HG03565 (cell line): ENCODE data around the gene PIK3R4.

Source experiments
- ATAC-seq: cut with Tn5 transposase; IDR thresholded peaks from one replicate; pipeline ENCODE4 v1.9.1; 2021; ENCODE audit warnings: mild to moderate bottlenecking, moderate library complexity; ENCODE audit not compliant: unreplicated experiment

Gene PIK3R4

DNA sequence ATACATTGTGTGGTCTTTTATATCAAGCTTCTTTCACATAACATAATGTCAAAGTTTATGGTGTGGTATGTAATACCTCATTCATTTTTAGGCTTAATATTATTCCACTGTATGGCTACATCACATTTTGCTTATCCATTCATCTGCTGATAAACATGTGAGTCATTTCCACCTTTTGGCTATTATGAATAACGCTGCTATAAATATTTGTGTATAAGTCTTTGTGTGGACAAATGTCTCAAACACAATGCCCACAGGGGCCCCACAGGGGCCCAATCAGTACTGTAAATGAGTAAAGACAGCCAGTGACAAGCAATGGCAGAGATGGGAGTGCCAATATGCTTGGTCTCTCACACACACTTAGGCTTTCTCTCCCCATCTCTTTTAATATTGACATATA, 54.2 kb downstream of the PIK3R4 start:
- ATAC-seq = no peak

DNA sequence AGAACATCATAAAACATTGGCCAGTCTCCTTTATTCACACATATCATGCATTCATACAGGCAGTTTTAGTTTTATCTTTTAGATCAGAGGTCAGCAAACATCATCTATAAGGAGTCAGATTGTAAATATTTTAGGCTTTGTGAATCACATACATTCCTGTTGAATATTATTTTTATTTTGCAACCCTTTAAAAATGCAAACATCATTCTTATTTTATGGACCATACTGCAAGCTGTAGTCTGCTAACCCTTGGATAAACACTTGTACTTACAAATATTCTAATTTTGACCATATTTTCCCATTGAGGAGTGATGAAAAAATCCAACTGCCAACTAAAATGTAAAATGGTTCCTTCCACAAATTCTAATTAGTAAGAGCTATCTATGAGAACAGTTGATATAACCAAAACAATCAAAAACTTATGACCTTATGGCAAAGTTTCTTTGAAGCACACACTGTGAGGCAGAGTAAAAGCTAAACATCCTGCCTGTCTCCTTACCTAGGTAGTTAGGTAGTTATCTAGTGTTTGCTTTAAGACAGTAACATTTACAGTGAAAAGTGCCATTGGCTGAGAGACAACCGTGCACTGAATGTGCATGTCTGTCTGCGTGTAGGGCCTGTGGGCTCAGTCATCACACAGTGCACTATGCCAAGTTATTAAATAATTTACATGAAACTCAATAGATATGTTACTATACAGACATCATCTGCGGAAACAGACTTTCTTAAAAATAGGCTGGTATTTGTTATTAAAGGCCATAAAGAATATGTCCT, 57.7 kb downstream of the PIK3R4 start:
- no peak for ATAC-seq

DNA sequence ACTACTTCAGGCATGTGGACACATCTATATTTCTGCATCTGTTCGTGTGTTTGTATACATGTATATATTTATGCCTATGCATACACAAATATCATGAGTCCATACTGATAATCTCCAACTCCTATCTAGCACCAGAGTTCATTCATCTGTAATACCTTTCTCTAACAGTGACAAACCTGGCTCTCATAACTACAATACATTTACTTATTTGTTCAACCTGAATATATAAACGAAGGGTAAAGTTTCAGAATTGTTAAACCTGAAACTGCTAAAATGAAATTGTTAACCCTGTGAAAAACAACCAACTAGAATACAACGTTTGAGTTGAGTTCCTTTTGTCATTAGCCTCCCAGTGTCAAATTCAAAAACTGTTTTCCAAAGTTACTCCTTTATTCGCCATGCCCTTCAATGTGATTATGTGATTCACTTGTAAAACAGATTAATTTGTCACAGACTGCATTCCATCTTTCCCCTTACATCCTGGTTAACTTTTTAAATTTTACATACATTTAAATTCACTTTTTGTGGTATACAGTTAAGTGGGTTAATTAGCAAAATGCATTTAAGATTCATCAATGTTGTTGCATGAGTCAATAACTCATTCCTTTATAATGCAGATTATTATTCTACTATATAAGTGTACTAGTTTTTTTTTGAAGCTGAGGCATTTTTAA, 58.5 kb downstream of the PIK3R4 start:
- ATAC-seq = no peak

GRCh38 chr3:130687327-130687726, 59.3 kb downstream of the PIK3R4 start:
- ATAC-seq = no peak

DNA sequence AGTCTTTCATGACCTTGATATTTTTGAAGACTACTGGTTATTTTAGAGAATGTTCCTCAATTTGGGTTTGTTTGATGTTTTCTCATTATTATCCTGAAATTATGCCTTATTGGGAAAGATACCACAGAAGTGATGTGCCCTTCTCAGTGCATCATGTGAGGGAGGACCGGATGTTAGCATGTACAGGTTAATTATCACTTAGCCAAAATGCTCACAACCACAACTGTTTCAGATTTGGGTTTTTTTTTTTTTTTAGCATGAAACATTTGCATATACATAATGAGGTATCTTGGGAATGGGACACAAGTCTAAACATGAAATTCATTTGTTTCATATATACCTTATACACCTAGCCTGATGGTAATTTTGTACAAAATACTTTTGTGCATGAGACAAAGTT, 59.8 kb downstream of the PIK3R4 start:
- no peak for ATAC-seq

DNA sequence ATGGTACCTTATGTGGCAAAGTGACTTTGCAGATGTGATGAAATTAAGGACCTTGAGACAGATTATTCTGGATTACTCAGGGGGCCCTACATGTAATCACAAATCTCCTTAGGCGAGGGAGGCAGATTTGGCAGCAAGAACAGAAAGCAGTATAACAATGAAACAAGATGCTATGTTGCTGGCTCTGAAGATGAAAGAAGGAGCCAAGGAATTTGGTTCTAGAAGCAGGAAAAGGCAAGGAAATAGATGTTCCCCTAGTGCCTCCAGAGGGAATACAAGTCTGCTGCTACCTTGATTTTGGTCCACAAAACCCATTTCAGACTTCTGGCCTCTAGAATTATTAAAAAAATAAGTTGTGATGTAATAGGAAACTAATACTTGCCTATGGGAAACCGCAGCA, 64.5 kb downstream of the PIK3R4 start:
- no peak for ATAC-seq

DNA sequence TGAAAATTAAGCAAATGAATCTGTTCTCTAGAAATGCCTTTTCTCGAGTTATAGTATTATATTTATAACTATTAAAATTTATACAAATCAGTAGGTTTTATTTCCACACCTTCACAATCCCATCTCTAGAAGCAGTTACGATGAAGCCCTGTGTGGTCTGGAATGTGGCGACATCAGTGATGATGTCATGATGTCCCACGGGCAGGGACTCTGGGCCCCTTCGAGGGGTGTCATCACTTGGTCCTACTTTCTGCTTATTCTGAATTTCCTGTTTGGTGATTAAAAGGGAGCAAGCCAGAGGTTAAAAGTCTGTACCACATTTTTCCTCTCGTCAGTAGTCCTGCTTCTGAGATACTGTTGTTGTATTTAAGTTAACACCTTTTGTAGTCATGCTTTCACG, 67.4 kb downstream of the PIK3R4 start:
- no peak for ATAC-seq

GRCh38 chr3:130677343-130677742, 69.3 kb downstream of the PIK3R4 start:
- ATAC-seq = no peak

GRCh38 chr3:130671545-130672312, 74.9 kb downstream of the PIK3R4 start:
- no peak for ATAC-seq

- no peak for ATAC-seq
These were observed 76.9 kb downstream of the PIK3R4 start for GRCh38 chr3:130669740-130670139.

GRCh38 chr3:130663092-130663491, 83.5 kb downstream of the PIK3R4 start:
- no peak for ATAC-seq

DNA sequence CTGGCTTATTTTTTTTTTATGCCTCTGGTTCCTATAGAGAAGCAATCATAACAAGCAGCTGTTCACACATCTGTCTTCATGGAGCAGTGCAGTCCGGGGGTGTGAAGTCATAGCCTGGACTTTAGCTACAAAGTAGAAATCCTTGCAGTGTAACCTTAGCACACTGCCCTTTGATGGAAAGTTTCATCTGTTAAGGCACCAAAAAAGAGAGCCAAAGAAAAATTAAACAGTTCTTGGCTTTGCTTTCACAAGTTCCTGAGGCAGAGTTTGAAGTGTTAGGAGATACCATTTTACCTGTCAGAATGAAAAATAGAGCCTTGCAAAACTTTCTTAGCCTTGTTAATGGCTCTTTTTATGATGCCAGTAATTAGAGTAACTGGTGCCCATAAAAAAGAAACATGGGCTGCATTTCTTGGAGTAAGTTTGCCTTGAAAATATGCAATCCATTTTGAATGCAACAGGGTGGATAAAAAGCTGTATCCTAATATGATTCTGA, 84.1 kb downstream of the PIK3R4 start:
- ATAC-seq = no peak

DNA sequence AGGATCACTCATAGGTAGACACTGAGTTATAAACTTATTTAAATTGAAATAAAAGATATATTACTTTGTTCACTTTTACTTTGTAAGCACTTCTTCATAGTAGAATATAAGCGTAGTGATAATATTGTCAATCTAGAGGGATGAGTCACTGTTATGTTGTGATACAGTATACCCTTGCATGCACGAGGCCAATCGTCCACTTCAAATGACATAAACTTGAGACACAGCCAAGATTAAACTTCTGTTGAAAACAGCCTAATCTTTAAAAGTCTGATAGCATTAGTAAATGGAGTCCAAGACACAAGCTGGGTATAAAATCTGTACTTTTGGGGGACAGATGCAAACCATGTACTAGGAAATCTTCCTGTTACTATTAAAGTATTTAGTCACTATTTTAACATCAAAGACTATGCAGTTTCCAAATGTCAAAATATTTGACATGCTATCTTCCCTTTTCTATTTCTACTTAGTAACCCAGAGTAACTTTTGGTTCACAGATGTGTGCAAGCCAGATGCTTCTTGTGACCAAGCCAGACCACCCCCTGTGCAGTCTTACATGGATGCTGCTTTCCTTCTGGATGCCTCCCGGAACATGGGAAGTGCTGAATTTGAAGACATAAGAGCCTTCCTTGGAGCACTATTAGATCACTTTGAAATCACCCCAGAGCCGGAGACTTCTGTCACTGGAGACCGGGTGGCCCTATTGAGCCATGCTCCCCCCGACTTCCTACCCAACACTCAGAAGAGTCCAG, 85.3 kb downstream of the PIK3R4 start:
- no peak for ATAC-seq

DNA sequence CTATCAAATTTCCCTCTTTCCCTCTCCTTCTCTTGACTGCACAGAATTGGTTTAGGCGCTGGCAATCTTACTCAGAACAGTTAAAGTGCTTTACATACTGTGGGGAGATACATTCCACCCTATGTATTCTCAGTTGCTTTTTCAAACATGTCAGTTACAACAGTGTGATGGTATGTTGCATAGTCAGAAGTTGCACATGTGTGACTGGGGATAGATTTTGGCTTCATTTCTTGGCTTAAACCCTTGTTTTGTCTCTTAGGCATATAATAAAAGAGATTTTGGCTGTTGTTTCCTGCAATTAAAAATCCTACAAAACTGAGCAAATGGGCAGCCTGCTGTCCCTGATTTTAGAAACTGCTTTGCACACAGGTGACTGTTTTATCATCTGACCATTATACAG, 86.7 kb downstream of the PIK3R4 start:
- no peak for ATAC-seq

DNA sequence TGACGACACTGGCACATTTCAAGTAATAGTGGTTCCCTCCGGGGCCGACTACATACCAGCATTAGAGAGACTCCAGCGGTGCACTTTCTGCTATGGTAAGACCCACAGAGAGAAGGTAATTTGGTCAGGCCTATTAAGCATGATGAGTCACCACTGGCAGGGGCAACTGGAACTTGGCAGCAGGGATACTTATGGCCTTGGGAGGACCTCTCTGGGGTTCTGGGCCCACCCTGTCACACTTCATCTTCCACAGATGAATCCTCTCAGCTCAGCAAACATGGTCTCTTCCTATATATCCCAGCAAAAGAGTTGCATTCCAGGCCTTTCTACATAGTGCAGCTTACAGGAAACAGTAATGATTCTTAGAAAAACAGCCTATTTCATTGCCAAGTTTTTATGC, 88.0 kb downstream of the PIK3R4 start:
- no peak for ATAC-seq

DNA sequence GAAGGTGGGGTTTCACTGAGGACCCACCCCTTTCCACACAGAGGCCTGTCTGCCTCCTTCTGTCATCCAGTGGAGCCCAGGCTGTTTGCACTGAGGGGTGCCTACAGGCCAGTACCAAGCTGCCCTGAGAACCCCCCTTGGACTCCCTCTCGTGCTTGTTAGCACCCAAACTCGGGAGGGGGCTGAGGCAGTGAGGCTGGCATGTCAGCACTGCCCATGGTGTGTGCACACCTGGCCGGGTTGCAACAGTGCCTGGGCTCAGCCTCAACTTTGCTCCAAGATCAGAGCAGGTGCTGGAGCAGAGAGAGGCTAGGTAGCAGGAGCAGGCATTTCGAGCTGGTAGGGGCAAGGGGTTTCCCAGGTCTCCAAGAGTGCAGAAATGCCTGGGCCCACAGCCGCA, 90.0 kb downstream of the PIK3R4 start:
- ATAC-seq = no peak

DNA sequence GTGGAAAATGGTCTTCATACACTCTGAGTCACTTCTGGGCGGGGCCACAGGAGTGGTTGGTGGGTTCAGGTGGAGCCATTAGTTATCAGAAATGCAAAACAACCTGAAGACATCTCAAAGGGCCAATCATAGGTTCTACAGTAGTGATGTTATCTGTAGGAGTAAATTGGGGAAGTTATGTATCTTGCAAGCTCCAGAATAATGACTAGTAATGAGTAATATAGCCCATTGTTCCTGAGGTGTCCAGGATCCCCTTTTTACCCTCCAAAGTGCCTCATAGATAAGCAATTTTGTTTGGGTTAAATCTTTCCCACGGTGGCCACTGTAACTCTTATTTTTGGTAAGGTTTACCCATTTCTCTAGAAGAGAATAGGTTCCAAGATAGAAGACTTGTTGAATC, 91.7 kb downstream of the PIK3R4 start:
- no peak for ATAC-seq

- ATAC-seq = no peak
These were observed 92.5 kb downstream of the PIK3R4 start for GRCh38 chr3:130654091-130654490.

- no peak for ATAC-seq
These were observed 97.5 kb downstream of the PIK3R4 start for GRCh38 chr3:130649061-130649654.

- no peak for ATAC-seq
These were observed 98.3 kb downstream of the PIK3R4 start for GRCh38 chr3:130648293-130648692.

DNA sequence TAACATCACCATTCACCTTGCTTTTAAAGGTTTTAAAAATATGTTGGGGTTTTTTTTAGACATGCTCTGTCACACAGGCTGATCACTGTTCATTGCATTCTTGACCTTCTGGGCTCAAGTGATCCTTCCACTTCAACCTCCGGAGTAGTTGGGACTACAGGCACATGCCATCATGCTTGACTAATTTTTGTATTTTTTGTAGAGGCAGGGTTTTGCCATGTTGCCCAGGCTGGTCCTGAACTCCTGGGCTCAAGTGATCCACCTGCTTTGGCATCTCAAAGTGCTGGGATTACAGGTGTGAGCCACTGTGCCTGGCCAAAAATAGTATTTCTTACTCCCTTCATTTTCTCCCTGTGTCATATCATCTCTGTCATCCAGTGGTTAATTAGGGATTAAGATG, 101.4 kb downstream of the PIK3R4 start:
- ATAC-seq = no peak
